ENCODE measurements around the gene GARIN3. TPM values are rescaled to one million over a fixed set of nuclear protein-coding genes. Genes with fewer than 3 reads are reported as not detected.

GARIN3 gene
- polyA plus RNA-seq, 1 experiment, result not detected

- ChIA-PET POLR2A (no interaction called here), CTCF (interaction anchor here (1.9 kb wide), 1 partner anchor 17 kb away, joined by 7 read pairs; no protein-coding TSS in a partner anchor)
- DNase-seq (ENCODE audit: low read depth), result no peak
- TF ChIP-seq CTCF (IDR thresholded peaks at IDR 0.05; ENCODE audit: insufficient read depth, low read depth, low read length), result no peak
- Histone ChIP-seq H3K36me3 (ENCODE audit: control insufficient read depth, insufficient read depth, low read length) (no peaks in the 10 kb centered on the region), H3K4me3 (ENCODE audit: low read depth, low read length) (no peak overlapping the region), H3K27me3 (ENCODE audit: control insufficient read depth, insufficient read depth, low read length) (no peaks in the 10 kb centered on the region; the same call in 1 of the 2 replicates)
Observed at GRCh38 chr5:157115012-157115411, 51.1 kb downstream of the GARIN3 start.

- POLR2A ChIA-PET, result no interaction called here
- no peak for TF ChIP-seq CTCF (IDR thresholded peaks at IDR 0.05; ENCODE audit: insufficient read depth, low read depth, low read length)
- DNase-seq (ENCODE audit: low read depth), result no peak
- no peak overlapping the region for H3K4me3 ChIP-seq (ENCODE audit: low read depth, low read length)
- CTCF ChIA-PET, result no interaction called here
- H3K36me3 ChIP-seq (ENCODE audit: control insufficient read depth, insufficient read depth, low read length), result no peaks in the 10 kb centered on the region
- H3K27me3 ChIP-seq (ENCODE audit: control insufficient read depth, insufficient read depth, low read length), result no peaks in the 10 kb centered on the region; the same call in 1 of the 2 replicates
Observed at GRCh38 chr5:157113002-157113401, 53.1 kb downstream of the GARIN3 start.

Other genes with a start within 250 kb of the GARIN3 start
- not detected in 2 replicates for gene TIMD4, start 203.0 kb downstream of the GARIN3 start, polyA plus RNA-seq (2011; rRNA removed)
- not detected in 2 replicates for gene HAVCR1, start 107.1 kb downstream of the GARIN3 start, polyA plus RNA-seq (2011; rRNA removed)
- 0.05 TPM in 1 of 2 replicates, not detected in the other for gene HAVCR2, start 57.2 kb downstream of the GARIN3 start, polyA plus RNA-seq (2011; rRNA removed)
- 5.7 and 13.5 TPM in 2 replicates for gene MED7, start 23.4 kb downstream of the GARIN3 start, polyA plus RNA-seq (2011; rRNA removed)
- not detected in 2 replicates for gene ITK, start 14.6 kb upstream of the GARIN3 start, polyA plus RNA-seq (2011; rRNA removed)
- gene CYFIP2, start 99.9 kb upstream of the GARIN3 start, polyA plus RNA-seq (2011; rRNA removed), result 4.2 and 4.4 TPM in 2 replicates

Measured in BJ (cell line).